GM23338 (cell line): ENCODE results near the gene BMPER.

Experiments
- EZH2 ChIP-seq: fragments of 200-600 bp; sonication (generic); IDR thresholded peaks from one replicate; pipeline ENCODE4 v1.8.0; 2017; ENCODE audit warnings: antibody characterized with exemption, mild to moderate bottlenecking, low read depth; ENCODE audit not compliant: unreplicated experiment
- POLR2AphosphoS5 ChIP-seq: IDR thresholded peaks from 2 replicates; pipeline ENCODE4 v1.6.1; 2016; ENCODE audit warnings: antibody characterized with exemption, low read depth
- TF ChIP-seq, protein P1 (sequence below), 2 experiments: fragments of 200-600 bp in 1 of 2; sonication (generic) in 1 of 2; conservative IDR thresholded peaks; 2 replicates each; pipeline versions ENCODE4 v1.5.1 to v1.6.1; 2016 to 2017; ENCODE audit warnings: antibody characterized with exemption in 2 of 2, low read depth in 2 of 2, mild to moderate bottlenecking in 2 of 2, moderate library complexity in 1 of 2

DNA sequence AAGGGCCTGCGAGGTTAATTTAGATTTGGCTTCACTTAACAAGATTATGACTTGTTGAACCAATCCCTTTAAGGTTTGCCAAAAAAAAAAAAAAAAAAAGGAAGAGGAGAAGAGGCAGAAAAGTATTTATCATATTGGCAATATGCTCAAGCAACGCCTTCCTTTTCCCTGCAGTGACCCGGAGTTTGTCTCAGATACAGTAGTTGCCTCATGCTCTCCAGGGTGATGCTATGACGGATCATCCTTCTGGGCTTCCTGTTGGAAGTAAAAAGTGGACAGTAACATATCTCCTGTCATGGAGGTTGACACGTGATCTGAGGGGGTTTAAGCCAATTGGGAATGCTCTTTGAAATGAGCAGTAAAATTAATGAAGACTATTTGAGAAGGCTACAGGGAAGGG lies 117.3 kb downstream of the BMPER start:
- TF ChIP-seq EZH2 (no peak), POLR2AphosphoS5 (no peak)
- TF ChIP-seq, protein P1, sequence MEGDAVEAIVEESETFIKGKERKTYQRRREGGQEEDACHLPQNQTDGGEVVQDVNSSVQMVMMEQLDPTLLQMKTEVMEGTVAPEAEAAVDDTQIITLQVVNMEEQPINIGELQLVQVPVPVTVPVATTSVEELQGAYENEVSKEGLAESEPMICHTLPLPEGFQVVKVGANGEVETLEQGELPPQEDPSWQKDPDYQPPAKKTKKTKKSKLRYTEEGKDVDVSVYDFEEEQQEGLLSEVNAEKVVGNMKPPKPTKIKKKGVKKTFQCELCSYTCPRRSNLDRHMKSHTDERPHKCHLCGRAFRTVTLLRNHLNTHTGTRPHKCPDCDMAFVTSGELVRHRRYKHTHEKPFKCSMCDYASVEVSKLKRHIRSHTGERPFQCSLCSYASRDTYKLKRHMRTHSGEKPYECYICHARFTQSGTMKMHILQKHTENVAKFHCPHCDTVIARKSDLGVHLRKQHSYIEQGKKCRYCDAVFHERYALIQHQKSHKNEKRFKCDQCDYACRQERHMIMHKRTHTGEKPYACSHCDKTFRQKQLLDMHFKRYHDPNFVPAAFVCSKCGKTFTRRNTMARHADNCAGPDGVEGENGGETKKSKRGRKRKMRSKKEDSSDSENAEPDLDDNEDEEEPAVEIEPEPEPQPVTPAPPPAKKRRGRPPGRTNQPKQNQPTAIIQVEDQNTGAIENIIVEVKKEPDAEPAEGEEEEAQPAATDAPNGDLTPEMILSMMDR (conservative IDR thresholded peaks at IDR 0.05; ENCODE audit: low read depth in 2 of 2), result no peak
